ENCODE measurements around the gene CENPVL2. TPM values are rescaled to one million over a fixed set of nuclear protein-coding genes. Genes with fewer than 3 reads are reported as not detected.
"Not testable (repeated sequence)": the region's sequence is repeated elsewhere in the genome, so short reads cannot be mapped to it uniquely, and the experiment has no call there.

Gene CENPVL2
- not detected in 2 replicates for total RNA-seq
- polyA plus RNA-seq: not detected in 2 replicates
- polyA plus RNA-seq (2011; cell fraction: cytosol; rRNA removed): not detected in 2 replicates
- polyA plus RNA-seq (2011; cell fraction: nucleus; rRNA removed): not detected in 2 replicates
- not detected in 2 replicates for polyA plus RNA-seq (2012)
- polyA minus RNA-seq: not detected in 2 replicates
- polyA minus RNA-seq (2011; cell fraction: cytosol; rRNA and poly(A)+ RNA removed): not detected
- polyA minus RNA-seq (2011; cell fraction: nucleus; rRNA and poly(A)+ RNA removed): not detected in 2 replicates
- not detected for Bru-seq, nascent RNA
- not detected for BruChase-seq, experiment 1, labeled RNA remaining after a 6-hour chase
- BruChase-seq, experiment 2, labeled RNA remaining after a 2-hour chase: not detected
- long read RNA-seq: 0 reads

GRCh38 chrX:51682720-51683062, at the start of gene CENPVL2:
Gene CENPVL2 (minus strand): TSS chrX:51682831. CDS start chrX:51682831, 0 bp downstream.
- H3K9me1 ChIP-seq (replicated peaks; ENCODE audit: control insufficient read depth, extremely low read depth, insufficient read depth, low read length); intact Hi-C loops (cut with micrococcal nuclease); H3K36me3 ChIP-seq (ENCODE audit: control insufficient read depth in 2 of 2, extremely low read depth in 1 of 2, insufficient read depth in 2 of 2, low read length in 2 of 2); H4K20me1 ChIP-seq (replicated peaks; ENCODE audit: control insufficient read depth, extremely low read depth, insufficient read depth, low read length); H3K4me1 ChIP-seq (ENCODE audit: control insufficient read depth, extremely low read depth, insufficient read depth, low read length); H2AFZ ChIP-seq (ENCODE audit: low read depth, low read length); H3K4me3 ChIP-seq (replicated peaks in 1 of 3; ENCODE audit: insufficient read depth in 1 of 3, low read depth in 1 of 3, low read length in 3 of 3); POLR2A ChIA-PET; H3K79me2 ChIP-seq (ENCODE audit: control insufficient read depth, insufficient read depth, low read length); BruUV-seq (replicated peaks); H3K4me2 ChIP-seq (ENCODE audit: insufficient read depth, low read length); H3K27ac ChIP-seq (ENCODE audit: insufficient read depth, low read depth, low read length); H3K9ac ChIP-seq (replicated peaks; ENCODE audit: extremely low read depth, insufficient read depth, low read length); dilution Hi-C loops (cut with MboI; ENCODE audit: extremely low pct_ligation_motif_present, low sequenced_read_pairs); FAIRE-seq; CTCF ChIA-PET; H3K9me3 ChIP-seq (replicated peaks; ENCODE audit: control insufficient read depth, insufficient read depth, low read length); H3K27me3 ChIP-seq (ENCODE audit: control insufficient read depth in 2 of 2, insufficient read depth in 2 of 2, low read length in 2 of 2); DNase-seq (ENCODE audit: low read depth, low spot score): not testable (repeated sequence)

- dilution Hi-C loops (cut with MboI; ENCODE audit: extremely low pct_ligation_motif_present, low sequenced_read_pairs): no loop called here
Measured at GRCh38 chrX:51728202-51728601, 45.6 kb upstream of the CENPVL2 start.

More at GRCh38 chrX:51728202-51728601, 45.6 kb upstream of the CENPVL2 start:
- no peak for DNase-seq (ENCODE audit: low read depth, low spot score)
- Histone ChIP-seq H3K9ac (replicated peaks; ENCODE audit: extremely low read depth, insufficient read depth, low read length) (no peak overlapping the region), H3K27me3 (ENCODE audit: control insufficient read depth in 2 of 2, insufficient read depth in 2 of 2, low read length in 2 of 2) (no peaks in the 10 kb centered on the region), H3K27ac (ENCODE audit: insufficient read depth, low read depth, low read length) (no peak overlapping the region), H4K20me1 (replicated peaks; ENCODE audit: control insufficient read depth, extremely low read depth, insufficient read depth, low read length) (no peaks in the 10 kb centered on the region), H2AFZ (ENCODE audit: low read depth, low read length) (no peak overlapping the region), H3K79me2 (ENCODE audit: control insufficient read depth, insufficient read depth, low read length) (no peaks in the 10 kb centered on the region), H3K4me2 (ENCODE audit: insufficient read depth, low read length) (no peak overlapping the region), H3K36me3 (ENCODE audit: control insufficient read depth in 2 of 2, extremely low read depth in 1 of 2, insufficient read depth in 2 of 2, low read length in 2 of 2) (no peaks in the 10 kb centered on the region), H3K4me1 (ENCODE audit: control insufficient read depth, extremely low read depth, insufficient read depth, low read length) (no peaks in the 10 kb centered on the region), H3K9me1 (replicated peaks; ENCODE audit: control insufficient read depth, extremely low read depth, insufficient read depth, low read length) (no peaks in the 10 kb centered on the region), H3K9me3 (replicated peaks; ENCODE audit: control insufficient read depth, insufficient read depth, low read length) (no peaks in the 10 kb centered on the region), H3K4me3 (replicated peaks in 1 of 3; ENCODE audit: insufficient read depth in 1 of 3, low read depth in 1 of 3, low read length in 3 of 3) (no peak overlapping the region)
- FAIRE-seq: no peak
- BruUV-seq (replicated peaks): no TSS peak
- intact Hi-C loops (cut with micrococcal nuclease): no loop called here
- ChIA-PET POLR2A (no interaction called here), CTCF (no interaction called here)
- no peak for TF ChIP-seq MAX (IDR thresholded peaks at IDR 0.05; ENCODE audit: insufficient read depth, insufficient read length)
- TF ChIP-seq FOS (IDR thresholded peaks at IDR 0.05; ENCODE audit: borderline replicate concordance, insufficient read depth, low read length): no peak
- TF ChIP-seq JUN (IDR thresholded peaks at IDR 0.05; ENCODE audit: borderline replicate concordance, insufficient read depth, insufficient read length, low read depth): no peak
- TF ChIP-seq POLR2A (IDR thresholded peaks at IDR 0.05; ENCODE audit: low read depth, low read length): no peak
- TF ChIP-seq EZH2 (IDR thresholded peaks at IDR 0.05; ENCODE audit: borderline replicate concordance, low read depth, low read length, severe bottlenecking): no peak
- TF ChIP-seq CTCF (IDR thresholded peaks at IDR 0.05; ENCODE audit: extremely low read depth in 1 of 2, insufficient read depth in 1 of 2, low read depth in 1 of 2, low read length in 2 of 2): no peak
- no peak for TF ChIP-seq MYC (IDR thresholded peaks at IDR 0.05; ENCODE audit: low read depth, low read length)
- TF ChIP-seq POLR2AphosphoS5 (IDR thresholded peaks at IDR 0.05; ENCODE audit: insufficient read depth, low read depth, low read length): no peak
- no peak for TF ChIP-seq GATA2 (IDR thresholded peaks at IDR 0.05; ENCODE audit: insufficient read depth, insufficient read length, low read depth, low read length)

Measured in endothelial cell of umbilical vein (primary cell).